Inferior parietal cortex (tissue), 1 donor: ENCODE measurements around the gene GGN.
"Not testable (repeated sequence)": the region's sequence is repeated elsewhere in the genome, so short reads cannot be mapped to it uniquely, and the experiment has no call there.

Experiments used
- DNase-seq: peaks from one replicate; pipeline ENCODE4 v3.0.0-alpha.2; 2016; ENCODE audit errors: extremely low spot score

GGN gene

GRCh38 chr19:38387550-38388348 lies at the start of gene GGN:
GGN (minus strand) TSS chr19:38388034; CDS start chr19:38387261, 773 bp downstream.
- peak; percentile 60 for DNase-seq

GRCh38 chr19:38437295-38437694 lies 49.5 kb upstream of the GGN start:
- no peak for DNase-seq

- no peak for DNase-seq
These were observed 46.8 kb upstream of the GGN start for GRCh38 chr19:38434549-38435051.

GRCh38 chr19:38433268-38433733 lies 45.5 kb upstream of the GGN start, which contains the start of gene RYR1:
RYR1 (plus strand) TSS chr19:38433691; CDS start chr19:38433830, 139 bp downstream.
- peak; percentile 12 for DNase-seq

- no peak for DNase-seq
These were observed 43.1 kb upstream of the GGN start for GRCh38 chr19:38430931-38431330.

- DNase-seq, result no peak
These were observed 42.0 kb upstream of the GGN start for GRCh38 chr19:38429811-38430156.

GRCh38 chr19:38429055-38429810 lies 41.4 kb upstream of the GGN start:
- DNase-seq, result no peak

- DNase-seq, result not testable (repeated sequence)
These were observed 39.3 kb upstream of the GGN start for GRCh38 chr19:38427035-38427677.

GRCh38 chr19:38425810-38426466 lies 38.1 kb upstream of the GGN start, which contains the start of gene RASGRP4:
RASGRP4 (minus strand) TSS chr19:38426219; CDS start chr19:38426091, 128 bp downstream.
- no peak for DNase-seq

- no peak for DNase-seq
These were observed 37.5 kb upstream of the GGN start for GRCh38 chr19:38425222-38425809.

- DNase-seq, result no peak
These were observed 36.4 kb upstream of the GGN start for GRCh38 chr19:38424272-38424671.

GRCh38 chr19:38422438-38422837 lies 34.6 kb upstream of the GGN start:
- no peak for DNase-seq

GRCh38 chr19:38421856-38422255 lies 34.0 kb upstream of the GGN start:
- no peak for DNase-seq

GRCh38 chr19:38420935-38421334 lies 33.1 kb upstream of the GGN start:
- DNase-seq, result no peak

- DNase-seq, result peak; percentile 29
These were observed 30.0 kb upstream of the GGN start for GRCh38 chr19:38417544-38418506.

- no peak for DNase-seq
These were observed 29.3 kb upstream of the GGN start for GRCh38 chr19:38417146-38417543.

- no peak for DNase-seq
These were observed 25.6 kb upstream of the GGN start for GRCh38 chr19:38413416-38413815.

- no peak for DNase-seq
These were observed 25.1 kb upstream of the GGN start for GRCh38 chr19:38412961-38413360.

GRCh38 chr19:38412491-38412890 lies 24.7 kb upstream of the GGN start:
- no peak for DNase-seq

- DNase-seq, result not testable (repeated sequence)
These were observed 24.1 kb upstream of the GGN start for GRCh38 chr19:38411898-38412297.
